Epithelial cell of esophagus (primary cell): Measurements from ENCODE around the gene ZNF236.
A peak's percentile ranks its signal among the peaks of the same experiment; 100 is the strongest.

ENCODE experiments used
- DNase-seq: peaks from one replicate; pipeline ENCODE4 v3.0.0; 2010; ENCODE audit warnings: low read depth
- H3K4me3 ChIP-seq: 2 replicates; pipeline ENCODE4 v1.5.1; 2011; ENCODE audit warnings: mild to moderate bottlenecking, low read length, control low read depth
- TF ChIP-seq, protein P1 (sequence below): IDR thresholded peaks from 2 replicates; pipeline ENCODE4 v1.5.1; 2011; ENCODE audit warnings: low read depth, mild to moderate bottlenecking, low read length, control low read depth, inconsistent platforms; ENCODE audit not compliant: insufficient read depth; ENCODE audit errors: missing control alignments

Gene ZNF236

DNA sequence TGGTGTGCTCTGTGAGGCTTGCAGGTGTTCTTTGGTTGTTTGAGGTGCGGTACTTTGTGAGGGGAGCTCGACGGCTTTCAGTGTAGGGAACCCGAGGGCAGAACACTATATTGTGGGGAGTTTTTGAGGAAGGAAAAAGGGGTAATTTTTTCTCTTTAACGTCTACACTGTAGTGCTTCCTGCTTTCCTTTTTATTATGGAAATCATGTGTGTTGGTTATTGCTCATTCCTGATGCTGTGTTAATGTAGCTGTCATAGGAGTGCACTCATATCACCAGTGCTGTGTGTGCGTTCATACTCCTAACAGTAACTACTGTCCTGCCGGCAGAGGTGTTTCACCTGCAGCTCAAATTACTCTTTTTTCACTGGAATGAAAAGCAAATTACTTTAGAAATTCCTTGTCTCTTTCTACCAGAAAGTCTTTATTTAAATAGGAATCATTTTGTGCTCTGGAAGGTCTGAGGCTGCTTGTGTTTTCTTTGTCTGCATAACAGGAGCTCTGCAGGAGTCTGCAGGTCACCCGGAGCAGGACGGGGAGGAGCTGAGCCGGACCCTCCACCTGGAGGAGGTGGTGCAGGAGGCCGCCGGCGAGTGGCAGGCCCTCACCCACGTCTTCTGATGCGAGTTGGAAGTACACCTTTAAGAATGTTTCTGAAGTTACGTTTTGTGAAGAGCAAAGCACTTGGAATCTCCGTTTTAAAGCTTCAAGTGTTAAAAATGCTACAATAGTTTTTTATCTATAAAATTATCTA is 145.5 kb downstream of the ZNF236 start:
- H3K4me3 ChIP-seq, result no peak overlapping the region
- TF ChIP-seq, protein P1, sequence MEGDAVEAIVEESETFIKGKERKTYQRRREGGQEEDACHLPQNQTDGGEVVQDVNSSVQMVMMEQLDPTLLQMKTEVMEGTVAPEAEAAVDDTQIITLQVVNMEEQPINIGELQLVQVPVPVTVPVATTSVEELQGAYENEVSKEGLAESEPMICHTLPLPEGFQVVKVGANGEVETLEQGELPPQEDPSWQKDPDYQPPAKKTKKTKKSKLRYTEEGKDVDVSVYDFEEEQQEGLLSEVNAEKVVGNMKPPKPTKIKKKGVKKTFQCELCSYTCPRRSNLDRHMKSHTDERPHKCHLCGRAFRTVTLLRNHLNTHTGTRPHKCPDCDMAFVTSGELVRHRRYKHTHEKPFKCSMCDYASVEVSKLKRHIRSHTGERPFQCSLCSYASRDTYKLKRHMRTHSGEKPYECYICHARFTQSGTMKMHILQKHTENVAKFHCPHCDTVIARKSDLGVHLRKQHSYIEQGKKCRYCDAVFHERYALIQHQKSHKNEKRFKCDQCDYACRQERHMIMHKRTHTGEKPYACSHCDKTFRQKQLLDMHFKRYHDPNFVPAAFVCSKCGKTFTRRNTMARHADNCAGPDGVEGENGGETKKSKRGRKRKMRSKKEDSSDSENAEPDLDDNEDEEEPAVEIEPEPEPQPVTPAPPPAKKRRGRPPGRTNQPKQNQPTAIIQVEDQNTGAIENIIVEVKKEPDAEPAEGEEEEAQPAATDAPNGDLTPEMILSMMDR, result no peak
- DNase-seq, result no peak

DNA sequence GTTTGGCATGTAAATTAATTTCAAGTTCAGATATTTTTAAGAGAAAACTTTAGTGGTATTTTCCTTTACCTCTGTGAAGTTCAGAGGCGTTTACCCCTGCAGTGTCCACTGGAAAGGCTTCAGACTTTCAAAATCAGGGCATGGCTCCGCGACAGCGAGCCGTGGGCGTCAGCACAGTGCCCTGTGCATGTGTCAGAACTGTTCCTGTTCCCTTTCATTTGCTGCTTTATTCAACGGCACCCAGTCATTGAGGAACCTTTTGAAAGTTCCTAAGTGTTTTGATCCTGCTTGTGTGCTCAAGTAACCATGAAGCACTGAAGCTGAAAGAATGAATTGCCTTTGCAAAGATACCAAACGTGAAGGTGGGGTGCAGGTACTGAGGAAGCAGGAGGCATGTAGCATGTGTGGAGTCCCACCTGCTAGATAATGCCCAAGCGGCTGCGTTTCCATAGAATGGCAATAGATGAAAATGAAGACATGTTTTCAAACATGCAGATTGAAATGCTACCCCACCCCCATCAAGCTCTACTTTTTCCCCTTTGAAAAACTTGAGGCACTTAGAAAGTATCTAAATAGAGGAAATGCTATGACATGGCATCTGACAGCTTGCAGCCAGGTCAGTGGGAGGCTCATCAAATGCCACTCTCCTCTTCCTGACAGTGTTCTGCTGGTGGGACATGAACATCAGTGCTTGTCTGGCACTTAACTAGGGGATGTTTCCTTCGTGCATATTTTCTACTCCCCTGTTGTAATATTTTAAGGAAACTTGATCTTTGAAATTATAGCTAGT is 148.6 kb downstream of the ZNF236 start:
- TF ChIP-seq, protein P1, result no peak
- no peak overlapping the region for H3K4me3 ChIP-seq

DNA sequence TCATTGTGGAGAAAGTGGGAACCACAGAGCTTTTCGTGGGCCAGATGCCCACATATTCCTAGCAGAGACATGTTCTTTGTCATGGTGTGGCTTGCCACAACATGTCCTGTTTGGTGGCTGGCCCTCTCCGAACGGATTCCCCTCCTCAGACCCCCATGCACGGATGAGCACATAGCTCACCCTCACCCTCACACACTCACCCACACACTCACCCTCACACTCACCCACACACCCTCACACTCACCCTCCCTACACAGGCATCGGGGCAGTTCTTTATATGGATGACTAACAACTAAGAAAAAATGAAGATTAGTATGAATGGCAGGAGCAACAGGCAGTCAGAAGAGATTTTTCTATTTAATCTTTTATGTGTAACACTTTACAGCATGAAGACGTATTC is 149.9 kb downstream of the ZNF236 start:
- H3K4me3 ChIP-seq, result no peak overlapping the region
- TF ChIP-seq, protein P1, result no peak
- DNase-seq, result peak; percentile 59

More for the DNA sequence above, 148.6 kb downstream of the ZNF236 start:
- no peak for DNase-seq

DNA sequence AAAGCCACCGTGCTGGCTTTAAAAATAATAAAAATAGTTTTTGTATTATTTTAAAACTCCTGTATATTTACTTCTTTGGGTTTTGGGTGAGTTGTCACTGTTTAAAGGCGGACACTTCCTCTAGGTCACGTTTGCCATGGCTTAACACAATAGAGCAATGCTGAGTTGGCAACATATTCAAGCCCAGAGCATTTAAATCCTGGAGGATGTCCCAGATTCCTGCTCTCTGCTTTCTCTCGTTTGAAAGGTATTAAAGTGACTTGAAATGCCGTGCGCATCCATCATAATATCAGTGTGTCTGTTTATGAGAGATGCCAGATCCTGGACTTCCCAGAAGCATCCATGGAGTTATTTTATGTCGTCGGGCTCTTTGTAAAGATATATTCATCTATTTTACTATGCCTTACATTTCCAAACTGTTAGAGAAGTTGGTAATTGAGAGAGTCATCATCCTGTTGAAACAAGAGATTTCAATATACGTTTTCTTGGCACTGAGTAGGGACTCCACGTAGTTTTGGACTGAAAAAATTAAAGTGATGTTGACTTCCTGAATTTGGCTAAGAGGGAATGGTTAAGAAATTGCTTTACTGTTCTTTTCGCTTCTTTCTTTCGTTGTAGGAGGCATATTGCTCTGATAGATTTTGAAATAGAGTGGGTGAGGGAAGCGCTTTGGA is 150.6 kb downstream of the ZNF236 start:
- H3K4me3 ChIP-seq, result no peak overlapping the region
- no peak for DNase-seq
- TF ChIP-seq, protein P1, result no peak

DNA sequence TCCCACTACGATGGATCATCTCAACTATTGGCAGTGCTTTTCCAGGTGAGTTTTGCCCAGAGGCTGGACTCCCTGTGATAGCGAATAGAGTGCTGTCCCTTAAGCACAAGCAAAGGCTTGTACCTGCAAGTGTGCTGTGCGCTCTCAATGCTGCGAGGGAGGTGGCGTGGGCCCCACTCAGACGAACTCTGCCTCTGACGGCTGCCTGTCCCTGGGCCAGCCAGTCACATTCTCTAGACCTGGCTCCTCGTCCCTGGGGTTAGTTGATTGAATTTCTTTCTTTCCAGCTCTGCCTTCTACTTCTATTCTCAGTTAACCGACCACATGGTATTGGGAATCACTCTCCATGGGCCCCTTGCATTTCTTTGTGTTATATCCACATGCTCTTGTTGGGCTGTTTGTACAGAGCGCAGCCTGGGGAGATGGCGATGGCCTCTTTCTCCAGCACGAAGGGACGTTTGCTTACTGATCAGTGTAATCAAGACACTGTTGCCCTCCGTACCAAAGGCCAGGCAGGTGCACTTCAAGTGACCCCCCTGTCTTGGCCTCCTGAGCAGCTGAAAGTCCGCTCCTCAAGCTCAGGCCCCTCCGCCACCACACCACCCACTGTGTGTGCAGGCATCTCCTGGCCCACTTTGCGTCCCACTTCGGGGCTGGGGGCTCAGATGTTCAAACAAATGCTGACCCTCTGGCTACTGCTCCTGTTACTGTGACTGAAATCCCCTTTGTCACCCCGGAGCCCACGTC is 151.3 kb downstream of the ZNF236 start:
- no peak for DNase-seq
- H3K4me3 ChIP-seq, result no peak overlapping the region
- TF ChIP-seq, protein P1, result no peak

DNA sequence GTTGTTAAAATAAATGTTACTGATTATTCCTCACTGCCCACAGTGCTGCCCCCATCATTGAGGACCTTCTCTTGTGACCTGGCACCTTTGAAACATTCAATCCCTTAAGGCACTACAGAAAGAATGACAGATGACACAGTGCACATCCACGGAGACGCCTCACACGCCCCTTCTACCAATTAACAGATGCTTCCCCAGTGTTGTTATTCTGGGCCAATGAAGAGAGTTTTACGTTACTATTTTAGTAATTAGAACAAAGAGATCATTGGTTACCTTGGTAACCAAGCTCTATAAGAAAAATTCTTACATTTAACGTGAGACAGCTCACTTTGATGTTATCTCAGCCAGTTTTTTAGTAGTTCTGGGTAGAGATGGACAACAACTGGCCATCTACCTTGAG is 152.0 kb downstream of the ZNF236 start:
- TF ChIP-seq, protein P1, result no peak
- no peak for DNase-seq
- no peak overlapping the region for H3K4me3 ChIP-seq
